COR-L47 (cell line): ENCODE results near the gene ABAT.

ENCODE experiments used
- DNase-seq: peaks from one replicate; lab custom pipeline; 2025; lab: John Stamatoyannopoulos, UW

Gene ABAT

DNA sequence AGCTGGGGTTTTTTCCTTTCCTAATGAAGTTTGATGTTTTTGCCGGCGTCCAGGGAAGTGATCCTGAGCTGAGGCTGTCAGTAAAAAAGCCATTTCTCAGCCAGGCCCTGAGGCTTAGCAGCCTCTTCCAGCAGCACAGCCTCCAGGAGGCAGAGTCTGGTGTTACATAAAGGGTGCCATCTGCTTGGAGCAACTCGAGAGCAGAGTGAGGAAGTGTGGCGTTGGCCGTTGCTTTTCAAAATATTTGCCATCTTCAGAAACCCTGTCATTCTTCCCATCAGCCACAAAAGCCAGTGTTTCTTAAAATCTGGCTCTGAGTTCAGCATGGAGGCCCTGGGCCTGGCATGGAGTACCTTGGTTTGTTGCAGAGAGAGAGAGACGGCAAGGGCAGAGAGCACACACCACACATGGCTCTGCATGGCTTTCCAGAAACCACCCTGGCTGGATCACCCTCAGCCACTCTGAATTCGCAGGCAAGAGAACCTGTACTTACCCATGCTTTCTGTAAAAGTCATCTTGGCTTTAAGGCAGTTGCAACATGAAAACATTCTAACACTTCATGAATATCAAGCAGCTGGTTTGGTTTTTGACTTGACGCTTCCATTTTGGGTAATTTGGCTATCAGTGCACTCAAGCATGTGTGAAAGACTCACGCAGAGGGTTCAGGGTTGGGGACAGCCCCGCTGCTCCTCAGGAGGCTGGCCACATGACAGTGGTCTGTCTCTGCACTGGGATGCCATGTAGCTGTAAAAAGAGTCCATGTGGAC, 144.3 kb downstream of the ABAT start:
- no peak for DNase-seq

GRCh38 chr16:8819411-8820034, 145.1 kb downstream of the ABAT start:
- DNase-seq, result no peak

DNA sequence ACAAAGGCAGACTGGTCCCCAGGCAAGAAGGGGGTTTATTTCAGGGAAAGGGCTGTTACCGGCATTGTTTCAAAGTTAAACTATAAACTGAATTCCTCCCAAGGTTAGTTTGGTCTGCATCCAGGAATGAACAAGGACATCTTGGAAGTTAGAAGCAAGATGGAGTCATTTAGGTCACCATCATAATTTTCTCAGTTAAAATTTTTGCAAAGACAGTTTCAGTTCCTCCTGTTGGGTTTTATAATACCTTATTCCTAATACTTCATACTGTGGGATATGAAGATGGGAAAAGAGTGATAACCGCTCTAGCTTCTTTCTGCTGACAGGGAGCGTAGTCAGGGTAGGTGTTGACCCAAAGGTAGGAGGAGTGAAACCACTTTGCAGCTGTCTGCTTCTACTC, 148.0 kb downstream of the ABAT start:
- DNase-seq, result no peak

DNA sequence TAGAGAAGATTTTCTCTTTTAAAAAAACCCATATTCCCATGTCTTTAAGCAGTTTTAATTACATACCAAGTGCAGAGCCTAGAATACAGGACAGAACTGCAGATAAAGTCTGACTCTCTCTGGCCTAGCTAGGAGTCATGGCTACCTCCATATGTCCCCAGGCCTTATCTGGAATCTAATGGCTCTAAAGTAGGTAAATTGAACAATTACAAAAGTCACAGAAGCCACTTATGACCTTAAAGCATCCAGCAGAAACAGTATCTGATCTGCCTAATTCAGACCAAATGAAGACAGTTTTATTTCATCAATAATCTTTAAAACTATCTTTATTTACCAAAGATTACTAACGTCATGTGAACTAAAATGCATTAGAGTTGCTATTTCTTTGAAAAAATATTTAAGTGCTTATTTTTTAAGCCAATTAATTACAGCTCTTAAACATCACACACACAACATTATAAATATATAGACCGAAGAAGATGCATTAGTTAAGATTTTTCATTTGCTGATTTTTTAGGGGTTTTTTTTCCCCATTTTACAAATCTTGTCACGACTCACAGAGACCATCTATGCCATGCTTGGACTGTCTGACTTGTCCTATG, 152.0 kb downstream of the ABAT start:
- DNase-seq, result no peak

GRCh38 chr16:8828541-8829165, 154.2 kb downstream of the ABAT start:
- no peak for DNase-seq

GRCh38 chr16:8831450-8831849, 157.0 kb downstream of the ABAT start:
- no peak for DNase-seq

GRCh38 chr16:8831871-8832716, 157.7 kb downstream of the ABAT start:
- no peak for DNase-seq

DNA sequence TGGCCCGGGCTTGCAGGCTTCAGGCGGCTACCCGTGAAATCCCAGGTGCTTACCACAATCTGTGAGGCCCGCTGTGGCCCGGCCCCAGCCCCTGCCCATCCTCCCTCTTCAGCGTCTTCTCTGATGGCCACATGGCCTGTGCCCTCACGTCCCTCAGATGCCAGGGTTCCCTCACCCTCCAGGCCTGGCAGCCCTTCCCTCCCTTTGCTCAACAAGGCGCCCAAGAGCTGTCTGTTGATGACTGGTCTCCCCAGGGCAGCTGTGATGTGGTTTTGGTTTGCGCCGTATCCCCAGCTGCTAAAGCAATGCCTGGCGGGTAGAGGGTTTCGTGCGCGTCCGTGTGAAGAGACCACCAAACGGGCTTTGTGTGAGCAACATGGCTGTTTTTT, 158.3 kb downstream of the ABAT start:
- DNase-seq, result no peak
